HEK293 (cell line): Measurements from ENCODE around the gene FAM107A.

Experiments used
- CTCF ChIA-PET: fragments of 350-600 bp; formaldehyde crosslinking; extraction: SDS; loops from one replicate; lab custom pipeline; 2021; ENCODE audit warnings: antibody characterized with exemption; lab: Yijun Ruan, JAX
- POLR2A ChIA-PET: fragments of 300-600 bp; formaldehyde crosslinking; extraction: SDS; loops from one replicate; lab custom pipeline; 2020; ENCODE audit warnings: antibody characterized with exemption, inconsistent platforms; lab: Yijun Ruan, JAX
- H3K27ac ChIP-seq: fragments of 200-500 bp; sonication (Bioruptor generic); 2 replicates; pipeline ENCODE4 v1.5.1; 2014; ENCODE audit warnings: low read depth, low read length, control low read depth, inconsistent platforms; ENCODE audit errors: extremely low read depth
- H3K36me3 ChIP-seq, 2 experiments: fragments of 200-500 bp in 1 of 2; sonication (Bioruptor generic) in 1 of 2; 1 replicate in 1 of 2; 2 replicates in 1 of 2; pipeline ENCODE4 v1.5.1; 2014 to 2017; ENCODE audit warnings: inconsistent platforms in 2 of 2, low read length in 2 of 2; ENCODE audit not compliant: control insufficient read depth in 2 of 2, insufficient read depth in 1 of 2
- H3K4me1 ChIP-seq: fragments of 200-500 bp; sonication (Bioruptor generic); 2 replicates; pipeline ENCODE4 v1.5.1; 2014; ENCODE audit warnings: mild to moderate bottlenecking, low read length, inconsistent platforms; ENCODE audit not compliant: control insufficient read depth, insufficient read depth
- H3K4me3 ChIP-seq: 2 replicates; pipeline ENCODE4 v1.5.1; 2011; ENCODE audit warnings: low read depth, mild to moderate bottlenecking, control low read depth, low read length, moderate library complexity
- H3K9me3 ChIP-seq: fragments of 200-500 bp; sonication (Bioruptor generic); 2 replicates; pipeline ENCODE4 v1.5.1; 2014; ENCODE audit warnings: low read depth, low read length, inconsistent platforms; ENCODE audit not compliant: control insufficient read depth, insufficient read depth
- HOXC10 ChIP-seq: sonication (generic); formaldehyde crosslinking; IDR thresholded peaks from 2 replicates; pipeline ENCODE4 v1.8.1; 2023; ENCODE audit warnings: mild to moderate bottlenecking, missing genetic modification reagents
- MEIS1 ChIP-seq: sonication (generic); formaldehyde crosslinking; IDR thresholded peaks from 2 replicates; pipeline ENCODE4 v1.8.1; 2022; ENCODE audit warnings: missing genetic modification reagents, mild to moderate bottlenecking, borderline replicate concordance
- PRDM1 ChIP-seq: fragments of 450-650 bp; formaldehyde crosslinking; IDR thresholded peaks from 2 replicates; pipeline ENCODE4; 2016; ENCODE audit warnings: missing biosample characterization, missing genetic modification characterization
- PRDM6 ChIP-seq: fragments of 450-650 bp; formaldehyde crosslinking; IDR thresholded peaks from 2 replicates; pipeline ENCODE4 v1.5.1; 2017; ENCODE audit warnings: missing biosample characterization, missing genetic modification characterization
- SCRT1 ChIP-seq: fragments of 450-650 bp; formaldehyde crosslinking; IDR thresholded peaks from 2 replicates; pipeline ENCODE4 v1.5.1; 2016; ENCODE audit warnings: missing biosample characterization, missing genetic modification characterization, borderline replicate concordance
- ZBTB44 ChIP-seq: fragments of 450-650 bp; IDR thresholded peaks from 2 replicates; pipeline ENCODE4 v1.5.1; 2018; ENCODE audit warnings: missing biosample characterization, mild to moderate bottlenecking, missing genetic modification characterization
- ZBTB8A ChIP-seq: fragments of 450-650 bp; formaldehyde crosslinking; IDR thresholded peaks from 2 replicates; pipeline ENCODE4 v1.5.1; 2016; ENCODE audit warnings: missing biosample characterization, missing genetic modification characterization
- ZNF140 ChIP-seq: fragments of 450-650 bp; formaldehyde crosslinking; IDR thresholded peaks from 2 replicates; pipeline ENCODE4 v1.5.1; 2016; ENCODE audit warnings: missing biosample characterization, missing genetic modification characterization
- ZNF426 ChIP-seq: fragments of 450-650 bp; formaldehyde crosslinking; IDR thresholded peaks from 2 replicates; pipeline ENCODE4 v1.5.1; 2017; ENCODE audit warnings: missing biosample characterization, missing genetic modification characterization, mild to moderate bottlenecking, inconsistent platforms, moderate library complexity
- ZNF600 ChIP-seq: fragments of 450-650 bp; formaldehyde crosslinking; IDR thresholded peaks from 2 replicates; pipeline ENCODE4 v1.5.1; 2016; ENCODE audit warnings: missing biosample characterization, missing genetic modification characterization
- ZNF626 ChIP-seq: fragments of 450-650 bp; sonication (Bioruptor Pico); formaldehyde crosslinking; IDR thresholded peaks from 2 replicates; pipeline ENCODE4 v1.5.1; 2018; ENCODE audit warnings: missing biosample characterization, missing genetic modification characterization, inconsistent platforms
- ZNF629 ChIP-seq: fragments of 450-650 bp; formaldehyde crosslinking; IDR thresholded peaks from 2 replicates; pipeline ENCODE4 v1.5.1; 2017; ENCODE audit warnings: missing biosample characterization, missing genetic modification characterization
- ZSCAN4 ChIP-seq: fragments of 450-650 bp; formaldehyde crosslinking; IDR thresholded peaks from 2 replicates; pipeline ENCODE4 v1.5.1; 2017; ENCODE audit warnings: missing biosample characterization, missing genetic modification characterization
- TF ChIP-seq, protein P1 (sequence below): fragments of 450-650 bp; formaldehyde crosslinking; IDR thresholded peaks from 2 replicates; pipeline ENCODE4 v1.5.1; 2016; ENCODE audit warnings: missing biosample characterization, missing genetic modification characterization
- TF ChIP-seq, protein P2 (sequence below): fragments of 450-650 bp; formaldehyde crosslinking; IDR thresholded peaks from 2 replicates; pipeline ENCODE4 v1.5.1; 2017; ENCODE audit warnings: missing biosample characterization, missing genetic modification characterization

The FAM107A gene

DNA sequence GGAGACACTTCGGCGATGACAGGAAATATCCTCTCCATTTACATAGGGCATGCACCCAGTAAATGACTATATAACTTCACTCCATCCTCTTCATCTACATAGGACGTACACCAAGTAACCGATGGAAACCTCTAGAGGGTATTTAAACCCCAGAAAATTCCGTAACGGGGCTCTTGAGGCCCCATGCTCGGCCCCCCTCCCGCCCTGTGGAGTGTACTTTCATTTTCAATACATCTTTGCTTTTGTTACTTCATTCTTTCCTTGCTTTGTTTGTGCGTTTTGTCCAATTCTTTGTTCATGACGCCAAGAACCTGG lies 7.5 kb upstream of the FAM107A start:
- Histone ChIP-seq H3K27ac (no peak overlapping the region), H3K36me3 (no peaks in the 10 kb centered on the region)
- ChIA-PET CTCF (interaction anchor here (0.6 to 1.9 kb wide), 9 partner anchors 9 to 297 kb away, joined by 3 to 8 read pairs (median 3); partner anchors contain the start of gene FAM107A), POLR2A (no interaction called here)
- TF ChIP-seq ZNF629 (no peak), ZBTB44 (no peak), ZNF426 (tag by site-specific recombination) (no peak), ZNF626 (tag by site-specific recombination) (no peak), PRDM6 (tag by site-specific recombination) (no peak), ZBTB8A (tag by site-specific recombination) (no peak), SCRT1 (tag by site-specific recombination) (0 out of 2 replicates have a peak, but pooled peaks have one; percentile 28), ZNF600 (peak; percentile 49; the same call in 1 of the 2 replicates), MEIS1 (CRISPR knock-in tag) (no peak), PRDM1 (tag by site-specific recombination) (no peak)
- TF ChIP-seq, protein P1, sequence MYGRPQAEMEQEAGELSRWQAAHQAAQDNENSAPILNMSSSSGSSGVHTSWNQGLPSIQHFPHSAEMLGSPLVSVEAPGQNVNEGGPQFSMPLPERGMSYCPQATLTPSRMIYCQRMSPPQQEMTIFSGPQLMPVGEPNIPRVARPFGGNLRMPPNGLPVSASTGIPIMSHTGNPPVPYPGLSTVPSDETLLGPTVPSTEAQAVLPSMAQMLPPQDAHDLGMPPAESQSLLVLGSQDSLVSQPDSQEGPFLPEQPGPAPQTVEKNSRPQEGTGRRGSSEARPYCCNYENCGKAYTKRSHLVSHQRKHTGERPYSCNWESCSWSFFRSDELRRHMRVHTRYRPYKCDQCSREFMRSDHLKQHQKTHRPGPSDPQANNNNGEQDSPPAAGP, result no peak
- TF ChIP-seq, all 188 proteins: peak for 2
- H3K4me3 ChIP-seq, result peak overlapping the region; percentile 37
- no peaks in the 10 kb centered on the region for H3K9me3 ChIP-seq
- 0 out of 2 replicates have a peak, but pooled peaks cover 3% of the 10 kb centered on the region for H3K4me1 ChIP-seq

- TF ChIP-seq ZBTB44 (0 out of 2 replicates have a peak, but pooled peaks have one; percentile 18), ZSCAN4 (peak; percentile 58), ZNF140 (tag by site-specific recombination) (no peak), HOXC10 (CRISPR knock-in tag) (no peak)
- TF ChIP-seq, protein P2, sequence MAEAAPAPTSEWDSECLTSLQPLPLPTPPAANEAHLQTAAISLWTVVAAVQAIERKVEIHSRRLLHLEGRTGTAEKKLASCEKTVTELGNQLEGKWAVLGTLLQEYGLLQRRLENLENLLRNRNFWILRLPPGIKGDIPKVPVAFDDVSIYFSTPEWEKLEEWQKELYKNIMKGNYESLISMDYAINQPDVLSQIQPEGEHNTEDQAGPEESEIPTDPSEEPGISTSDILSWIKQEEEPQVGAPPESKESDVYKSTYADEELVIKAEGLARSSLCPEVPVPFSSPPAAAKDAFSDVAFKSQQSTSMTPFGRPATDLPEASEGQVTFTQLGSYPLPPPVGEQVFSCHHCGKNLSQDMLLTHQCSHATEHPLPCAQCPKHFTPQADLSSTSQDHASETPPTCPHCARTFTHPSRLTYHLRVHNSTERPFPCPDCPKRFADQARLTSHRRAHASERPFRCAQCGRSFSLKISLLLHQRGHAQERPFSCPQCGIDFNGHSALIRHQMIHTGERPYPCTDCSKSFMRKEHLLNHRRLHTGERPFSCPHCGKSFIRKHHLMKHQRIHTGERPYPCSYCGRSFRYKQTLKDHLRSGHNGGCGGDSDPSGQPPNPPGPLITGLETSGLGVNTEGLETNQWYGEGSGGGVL (tag by site-specific recombination), result peak; percentile 60
- Histone ChIP-seq H3K27ac (no peak overlapping the region), H3K4me3 (no peak overlapping the region), H3K4me1 (0 out of 2 replicates have a peak, but pooled peaks cover 3% of the 10 kb centered on the region), H3K9me3 (no peaks in the 10 kb centered on the region), H3K36me3 (no peaks in the 10 kb centered on the region)
- ChIA-PET CTCF (interaction anchor here (2.3 kb wide), 1 partner anchor 11 kb away, joined by 11 read pairs; no protein-coding TSS in a partner anchor), POLR2A (no interaction called here)
Observed at GRCh38 chr3:58581328-58582091, 4.3 kb upstream of the FAM107A start.
